ENCODE measurements around the gene EPHB2.

Gene EPHB2

DNA sequence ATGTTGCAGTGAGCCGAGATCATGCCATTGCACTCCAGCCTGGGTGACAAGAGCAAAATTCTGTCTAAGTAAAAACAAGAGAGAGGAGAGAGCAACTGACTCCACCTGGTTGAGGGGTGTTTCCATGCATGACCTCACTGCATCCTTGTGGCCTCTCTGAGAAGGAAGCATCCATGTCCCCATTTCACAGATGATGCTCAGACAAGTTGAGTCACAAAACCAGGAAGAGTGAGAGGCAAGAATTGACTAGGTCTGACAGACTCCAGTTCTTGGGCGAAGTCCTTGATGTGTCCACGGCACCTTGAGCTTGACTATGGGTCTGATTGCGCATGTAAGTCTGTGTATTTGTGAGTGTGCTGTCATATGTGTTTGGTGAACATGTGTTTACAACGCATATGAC is 156.2 kb downstream of the EPHB2 start:
- no peak overlapping the region for H3K4me2 ChIP-seq
- no peak overlapping the region for H3K9ac ChIP-seq
- 0 out of 22 replicates have a peak, but pooled peaks cover 0 to 7% (median 0%) of the 10 kb centered on the region in 11 experiments for H4K20me1 ChIP-seq
- H3K4me1 ChIP-seq, result peaks cover 0 to 28% (median 8%) of the 10 kb centered on the region in 10 experiments; a peak in 11 of 20 replicates
- TF ChIP-seq Cebpa-rat (IDR thresholded peaks at IDR 0.05), result no peak
- H3K27me3 ChIP-seq, result no peaks in the 10 kb centered on the region
- H3K4me3 ChIP-seq, result no peak overlapping the region
- no peaks in the 10 kb centered on the region for H3K36me3 ChIP-seq
- H3K9me3 ChIP-seq (replicated peaks in 1 of 11), result no peaks in the 10 kb centered on the region
- H3K27ac ChIP-seq, result no peak overlapping the region

DNA sequence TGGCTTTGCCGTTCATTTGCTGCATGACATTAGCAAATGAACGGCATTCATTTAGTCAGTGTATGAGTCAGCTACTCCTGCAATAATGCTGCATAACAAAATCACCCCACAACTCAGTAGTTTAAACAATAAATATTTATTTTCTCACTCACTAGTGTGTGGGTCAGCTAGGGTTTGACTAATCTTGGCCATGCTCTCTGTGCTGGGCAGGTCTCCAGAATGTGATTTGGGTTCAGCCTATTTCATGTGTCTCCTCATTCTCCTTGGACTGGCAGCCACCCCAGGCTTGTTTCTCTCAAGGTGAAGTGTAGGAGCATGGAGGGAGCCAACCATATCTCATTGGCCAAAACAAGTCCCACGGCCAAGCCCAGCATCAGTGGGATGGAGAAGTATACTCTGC is 157.7 kb downstream of the EPHB2 start:
- Histone ChIP-seq H3K4me2 (no peak overlapping the region), H3K4me1 (peaks cover 0 to 18% (median 8%) of the 10 kb centered on the region in 10 experiments; a peak in 13 of 20 replicates), H3K27me3 (no peaks in the 10 kb centered on the region), H3K27ac (no peak overlapping the region), H3K36me3 (no peaks in the 10 kb centered on the region), H3K9me3 (replicated peaks in 1 of 11) (no peaks in the 10 kb centered on the region), H3K4me3 (no peak overlapping the region), H4K20me1 (0 out of 22 replicates have a peak, but pooled peaks cover 0 to 7% (median 0%) of the 10 kb centered on the region in 11 experiments), H3K9ac (no peak overlapping the region)
- no peak for TF ChIP-seq Cebpa-rat (IDR thresholded peaks at IDR 0.05)

GRCh38 chr1:22869325-22869724 is 158.7 kb downstream of the EPHB2 start:
- H4K20me1 ChIP-seq, result 0 out of 22 replicates have a peak, but pooled peaks cover 0 to 11% (median 0%) of the 10 kb centered on the region in 11 experiments
- H3K9ac ChIP-seq, result no peak overlapping the region
- no peaks in the 10 kb centered on the region for H3K27me3 ChIP-seq
- peak overlapping the region in 1 of 11 experiments; percentile 26; a peak in 1 of 22 replicates for H3K4me2 ChIP-seq
- no peak overlapping the region for H3K27ac ChIP-seq
- H3K4me3 ChIP-seq, result no peak overlapping the region
- no peak for TF ChIP-seq Cebpa-rat (IDR thresholded peaks at IDR 0.05)
- H3K36me3 ChIP-seq, result no peaks in the 10 kb centered on the region
- no peaks in the 10 kb centered on the region for H3K9me3 ChIP-seq (replicated peaks in 1 of 11)
- H3K4me1 ChIP-seq, result peaks cover 0 to 14% (median 7%) of the 10 kb centered on the region in 10 experiments; a peak in 13 of 20 replicates

DNA sequence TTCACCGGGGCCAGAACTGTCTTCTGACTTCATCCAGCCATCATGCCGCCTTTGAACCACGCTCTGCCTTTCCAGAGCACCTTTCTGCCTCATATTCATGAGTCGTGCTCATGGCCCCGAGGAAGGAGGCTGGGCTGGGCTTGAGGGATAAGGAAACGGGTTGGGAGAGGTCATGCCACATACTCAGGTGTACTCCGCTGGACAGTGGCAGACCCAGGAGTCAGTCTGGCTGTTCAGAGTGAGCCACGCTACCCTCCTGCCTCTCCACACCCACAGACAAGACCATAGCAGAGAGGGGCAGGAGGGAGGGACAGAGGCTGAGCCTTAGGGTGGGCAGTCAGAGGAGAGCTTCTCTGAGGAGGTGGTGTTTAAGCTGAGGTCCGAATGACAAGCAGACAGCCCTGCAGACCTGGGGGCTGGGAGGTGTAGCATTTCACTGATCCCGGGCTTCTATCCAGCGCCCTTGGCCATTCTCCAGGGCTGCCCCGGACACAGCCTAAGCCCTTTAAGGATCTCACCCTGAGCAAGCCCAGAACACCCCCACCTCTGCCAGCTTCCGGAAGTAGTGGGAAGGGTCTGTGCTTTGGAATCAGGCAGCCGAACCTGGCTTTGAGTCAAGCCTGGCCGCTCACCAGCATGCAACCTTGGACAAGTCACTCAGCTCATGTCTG is 159.7 kb downstream of the EPHB2 start:
- Histone ChIP-seq H3K27ac (no peak overlapping the region), H3K4me2 (no peak overlapping the region), H3K9ac (no peak overlapping the region), H3K9me3 (replicated peaks in 1 of 11) (no peaks in the 10 kb centered on the region), H3K27me3 (no peaks in the 10 kb centered on the region), H3K4me1 (peaks cover 0 to 14% (median 7%) of the 10 kb centered on the region in 10 experiments; a peak in 13 of 20 replicates), H4K20me1 (0 out of 22 replicates have a peak, but pooled peaks cover 0 to 14% (median 0%) of the 10 kb centered on the region in 11 experiments), H3K4me3 (no peak overlapping the region), H3K36me3 (no peaks in the 10 kb centered on the region)
- TF ChIP-seq Cebpa-rat (IDR thresholded peaks at IDR 0.05), result no peak

DNA sequence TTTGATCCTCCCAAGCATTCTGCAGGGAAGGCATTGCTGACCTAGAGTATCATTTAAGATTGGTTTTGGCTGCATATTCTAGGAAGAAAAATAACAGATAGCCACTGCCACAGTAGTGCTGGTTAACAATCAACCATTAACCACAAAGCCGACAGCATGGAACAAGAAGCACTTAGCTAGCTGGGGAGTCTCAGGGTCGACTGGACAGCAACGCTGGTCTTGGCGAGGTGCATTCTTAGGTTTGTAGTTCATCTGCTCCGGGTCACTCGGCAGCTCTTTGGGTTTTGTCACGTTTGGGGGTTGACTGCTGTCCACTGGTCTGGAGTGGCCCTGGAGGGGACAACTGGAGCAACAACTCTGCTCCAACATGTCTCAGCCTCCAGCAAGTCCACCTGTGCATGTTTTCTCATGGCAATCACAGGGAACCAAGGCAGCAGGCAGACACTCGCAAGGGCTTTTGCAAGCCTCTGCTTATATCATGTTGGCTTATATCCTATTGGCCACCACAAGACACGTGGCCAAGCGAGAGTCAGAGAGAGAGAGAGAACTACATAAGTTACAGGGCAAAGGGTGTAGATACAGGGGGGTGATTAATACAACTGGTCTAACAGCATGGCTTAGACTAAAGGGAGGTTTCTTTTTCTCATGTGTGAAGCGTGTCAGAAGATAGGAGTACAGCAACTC is 162.5 kb downstream of the EPHB2 start:
- TF ChIP-seq Cebpa-rat (IDR thresholded peaks at IDR 0.05), result no peak
- Histone ChIP-seq H3K4me2 (peak overlapping the region in 5 of 11 experiments; percentile 2 to 43 (median 32); a peak in 5 of 22 replicates), H3K27ac (no peak overlapping the region), H4K20me1 (0 out of 22 replicates have a peak, but pooled peaks cover 0 to 18% (median 0%) of the 10 kb centered on the region in 11 experiments), H3K4me1 (peaks cover 0 to 9% (median 5%) of the 10 kb centered on the region in 10 experiments; a peak in 7 of 20 replicates), H3K4me3 (no peak overlapping the region), H3K27me3 (no peaks in the 10 kb centered on the region), H3K36me3 (no peaks in the 10 kb centered on the region), H3K9ac (no peak overlapping the region), H3K9me3 (replicated peaks in 1 of 11) (no peaks in the 10 kb centered on the region)

DNA sequence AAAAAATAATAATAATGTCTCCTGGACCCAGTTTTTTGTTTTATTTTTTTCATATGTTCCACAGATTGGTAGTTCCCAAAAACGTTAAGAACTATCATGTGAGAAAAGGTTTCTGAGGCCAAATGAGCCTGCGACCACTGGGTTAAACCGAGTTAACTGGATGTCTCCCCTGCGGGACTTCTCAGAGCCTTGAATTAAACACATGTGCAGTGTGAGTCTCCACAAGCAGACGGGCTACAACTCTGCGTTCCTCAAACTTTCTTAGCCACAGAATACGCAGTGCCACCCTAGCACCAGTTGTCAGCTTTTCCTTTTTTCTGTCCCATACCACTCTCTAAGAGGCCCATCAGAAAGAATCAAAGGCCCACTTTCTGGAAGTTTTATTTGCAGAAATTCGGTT is 164.1 kb downstream of the EPHB2 start:
- no peak for TF ChIP-seq Cebpa-rat (IDR thresholded peaks at IDR 0.05)

DNA sequence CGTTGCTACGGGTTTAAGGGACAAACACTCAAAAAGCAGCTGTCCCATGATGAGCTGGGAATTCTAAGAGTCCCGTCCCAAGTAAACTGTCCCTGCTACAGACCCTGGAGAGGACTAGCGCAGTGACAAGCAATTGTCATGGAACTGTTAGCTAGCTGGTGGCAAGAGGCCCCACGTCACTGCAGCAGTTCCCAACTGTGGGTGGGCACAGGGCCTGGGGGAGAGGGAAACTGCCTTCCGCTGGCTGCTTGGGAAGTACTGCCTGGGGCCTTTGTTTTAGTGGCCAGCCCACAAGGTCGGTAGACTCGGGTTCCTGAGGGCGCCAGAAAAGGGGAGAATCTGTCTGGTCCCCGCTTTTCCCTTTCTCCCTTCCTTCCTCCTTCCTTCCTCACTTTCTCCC is 164.6 kb downstream of the EPHB2 start:
- Histone ChIP-seq H3K36me3 (no peaks in the 10 kb centered on the region), H3K9ac (peak overlapping the region in 1 of 11 experiments; percentile 24; a peak in 1 of 22 replicates), H3K9me3 (replicated peaks in 1 of 11) (no peaks in the 10 kb centered on the region), H3K27me3 (no peaks in the 10 kb centered on the region), H3K4me3 (no peak overlapping the region), H3K27ac (no peak overlapping the region), H3K4me2 (no peak overlapping the region), H4K20me1 (peaks cover 0 to 19% (median 0%) of the 10 kb centered on the region in 11 experiments; a peak in 2 of 22 replicates), H3K4me1 (peaks cover 9 to 19% (median 9%) of the 10 kb centered on the region in 10 experiments; a peak in 19 of 20 replicates)
- no peak for TF ChIP-seq Cebpa-rat (IDR thresholded peaks at IDR 0.05)

More for the DNA sequence above, 164.1 kb downstream of the EPHB2 start:
- no peaks in the 10 kb centered on the region for H3K36me3 ChIP-seq
- no peaks in the 10 kb centered on the region for H3K27me3 ChIP-seq
- no peak overlapping the region for H3K9ac ChIP-seq
- H3K4me1 ChIP-seq, result peaks cover 4 to 14% (median 5%) of the 10 kb centered on the region in 10 experiments; a peak in 19 of 20 replicates
- H3K4me2 ChIP-seq, result no peak overlapping the region
- H3K9me3 ChIP-seq (replicated peaks in 1 of 11), result no peaks in the 10 kb centered on the region
- peaks cover 0 to 23% (median 0%) of the 10 kb centered on the region in 11 experiments; a peak in 1 of 22 replicates for H4K20me1 ChIP-seq
- no peak overlapping the region for H3K4me3 ChIP-seq
- H3K27ac ChIP-seq, result no peak overlapping the region

- no peaks in the 10 kb centered on the region for H3K9me3 ChIP-seq (replicated peaks in 1 of 11)
- H3K27me3 ChIP-seq, result no peaks in the 10 kb centered on the region
- H3K4me3 ChIP-seq, result no peak overlapping the region
- peaks cover 0 to 17% (median 0%) of the 10 kb centered on the region in 11 experiments; a peak in 2 of 22 replicates for H4K20me1 ChIP-seq
- no peak for TF ChIP-seq Cebpa-rat (IDR thresholded peaks at IDR 0.05)
- peak overlapping the region in 1 of 11 experiments; percentile 24; a peak in 1 of 22 replicates for H3K9ac ChIP-seq
- H3K27ac ChIP-seq, result no peak overlapping the region
- H3K4me1 ChIP-seq, result peaks cover 10 to 21% (median 14%) of the 10 kb centered on the region in 10 experiments; a peak in 19 of 20 replicates
- no peaks in the 10 kb centered on the region for H3K36me3 ChIP-seq
- no peak overlapping the region for H3K4me2 ChIP-seq
Measured at GRCh38 chr1:22875841-22876240, 165.2 kb downstream of the EPHB2 start.
